HFF-Myc (cell line): ENCODE results near the gene DNAJC4.

ENCODE experiments used
- DNase-seq: peaks from one replicate; pipeline ENCODE4 v3.0.0-alpha.2; 2011; ENCODE audit warnings: low read depth; ENCODE audit errors: extremely low read depth
- H3K4me3 ChIP-seq: replicated peaks from 2 replicates; pipeline ENCODE4 v1.5.1; 2011; ENCODE audit warnings: low read depth, mild to moderate bottlenecking, control low read depth, low read length
- TF ChIP-seq, protein P1 (sequence below): IDR thresholded peaks from 2 replicates; pipeline ENCODE4 v1.5.1; 2012; ENCODE audit warnings: mild to moderate bottlenecking, low read depth, low read length, control low read depth; ENCODE audit errors: missing control alignments

Gene DNAJC4

DNA sequence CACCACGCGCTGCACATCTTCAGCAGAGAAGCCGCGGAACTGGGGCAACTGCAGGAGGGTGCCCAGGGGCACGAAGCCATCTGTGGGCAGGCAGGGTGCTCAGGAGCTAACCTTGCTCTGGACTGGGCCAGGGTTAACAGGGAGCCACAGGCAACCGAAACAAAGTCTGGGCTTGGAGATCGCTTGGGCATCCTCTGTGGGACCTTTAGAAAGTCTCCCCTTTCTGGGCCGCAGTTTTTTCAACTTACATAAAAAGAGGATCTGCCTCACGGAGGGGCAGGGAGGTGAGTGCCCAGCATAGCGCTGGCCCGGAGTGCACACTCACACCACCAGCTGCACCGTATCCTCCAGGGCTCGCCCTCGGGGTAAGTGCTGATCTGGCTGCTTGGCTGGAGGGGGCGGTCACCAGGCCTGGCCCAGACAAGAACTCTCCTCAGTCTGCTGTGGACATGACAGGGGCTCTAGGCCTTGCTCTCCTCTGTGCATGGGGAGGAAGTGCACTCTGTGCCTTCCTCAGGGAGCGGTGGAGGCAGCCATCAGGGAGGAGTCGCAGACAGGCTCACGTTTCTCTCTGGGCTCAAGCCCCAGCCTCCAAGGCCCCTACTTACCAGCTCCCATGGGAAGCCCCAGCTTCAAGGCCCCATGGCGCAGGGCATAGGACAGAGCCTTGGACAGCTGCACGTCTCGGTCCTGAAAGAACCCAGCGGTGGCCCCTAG is 5.3 kb upstream of the DNAJC4 start:
- no peak for DNase-seq
- TF ChIP-seq, protein P1, sequence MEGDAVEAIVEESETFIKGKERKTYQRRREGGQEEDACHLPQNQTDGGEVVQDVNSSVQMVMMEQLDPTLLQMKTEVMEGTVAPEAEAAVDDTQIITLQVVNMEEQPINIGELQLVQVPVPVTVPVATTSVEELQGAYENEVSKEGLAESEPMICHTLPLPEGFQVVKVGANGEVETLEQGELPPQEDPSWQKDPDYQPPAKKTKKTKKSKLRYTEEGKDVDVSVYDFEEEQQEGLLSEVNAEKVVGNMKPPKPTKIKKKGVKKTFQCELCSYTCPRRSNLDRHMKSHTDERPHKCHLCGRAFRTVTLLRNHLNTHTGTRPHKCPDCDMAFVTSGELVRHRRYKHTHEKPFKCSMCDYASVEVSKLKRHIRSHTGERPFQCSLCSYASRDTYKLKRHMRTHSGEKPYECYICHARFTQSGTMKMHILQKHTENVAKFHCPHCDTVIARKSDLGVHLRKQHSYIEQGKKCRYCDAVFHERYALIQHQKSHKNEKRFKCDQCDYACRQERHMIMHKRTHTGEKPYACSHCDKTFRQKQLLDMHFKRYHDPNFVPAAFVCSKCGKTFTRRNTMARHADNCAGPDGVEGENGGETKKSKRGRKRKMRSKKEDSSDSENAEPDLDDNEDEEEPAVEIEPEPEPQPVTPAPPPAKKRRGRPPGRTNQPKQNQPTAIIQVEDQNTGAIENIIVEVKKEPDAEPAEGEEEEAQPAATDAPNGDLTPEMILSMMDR = peak; percentile 1
- H3K4me3 ChIP-seq = peak overlapping the region; percentile 84

DNA sequence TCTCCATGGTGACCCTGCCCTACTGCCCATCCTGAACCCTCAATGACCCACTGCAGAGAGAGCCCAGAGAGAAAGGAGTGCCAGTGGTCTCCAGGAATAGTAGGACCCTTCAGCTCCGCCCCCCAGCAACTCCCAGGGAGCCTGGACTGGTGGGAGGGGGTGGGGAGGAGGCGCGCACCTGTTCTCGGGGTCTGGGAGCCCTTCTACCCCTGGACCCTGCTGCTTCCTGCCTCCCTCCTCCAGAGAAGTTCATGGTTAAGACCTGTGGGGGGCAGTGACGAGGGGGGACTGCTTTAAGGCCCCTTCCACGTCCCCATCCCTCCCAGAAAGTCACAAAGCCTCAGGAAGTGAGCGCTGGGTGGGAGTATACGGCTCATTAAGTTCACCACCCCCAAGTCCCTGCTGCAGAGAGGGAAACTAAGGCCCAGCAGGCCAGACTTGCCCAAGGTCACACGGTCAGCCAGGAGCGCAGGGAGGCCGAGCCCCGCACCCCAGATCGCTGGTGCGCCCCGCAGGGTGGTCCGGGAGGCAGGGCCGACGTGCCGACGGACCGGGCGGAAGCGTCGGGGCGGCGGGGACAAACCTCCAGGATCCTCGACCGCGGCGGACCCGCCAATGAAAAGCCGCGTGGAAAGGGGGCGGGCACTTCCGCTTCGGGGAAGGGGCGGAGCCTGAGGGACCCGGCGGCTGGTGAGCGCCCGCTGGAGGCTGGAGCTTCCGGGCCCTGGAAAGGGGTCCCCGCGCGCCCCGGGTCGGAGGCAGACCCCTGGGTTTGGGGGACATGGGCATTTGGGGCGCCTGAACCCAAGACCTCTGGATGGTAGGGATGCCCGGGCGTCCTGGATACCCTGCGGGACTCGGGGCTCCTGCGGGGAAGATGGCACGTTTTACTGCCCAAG is 4.5 kb upstream of the DNAJC4 start, which contains the start of the genes NUDT22 and TRPT1:
TSS of gene NUDT22 (plus strand) at position 667 of the 899 bp plus-strand sequence. CDS start 379 bp downstream, outside the sequence.
TSS of gene TRPT1 (minus strand) at position 579 of the 899 bp plus-strand sequence. CDS start at position 253, 326 bp downstream.
- TF ChIP-seq, protein P1 = no peak
- peak within 1 kb of the TSS; percentile 84 for H3K4me3 ChIP-seq
- DNase-seq = no peak

DNA sequence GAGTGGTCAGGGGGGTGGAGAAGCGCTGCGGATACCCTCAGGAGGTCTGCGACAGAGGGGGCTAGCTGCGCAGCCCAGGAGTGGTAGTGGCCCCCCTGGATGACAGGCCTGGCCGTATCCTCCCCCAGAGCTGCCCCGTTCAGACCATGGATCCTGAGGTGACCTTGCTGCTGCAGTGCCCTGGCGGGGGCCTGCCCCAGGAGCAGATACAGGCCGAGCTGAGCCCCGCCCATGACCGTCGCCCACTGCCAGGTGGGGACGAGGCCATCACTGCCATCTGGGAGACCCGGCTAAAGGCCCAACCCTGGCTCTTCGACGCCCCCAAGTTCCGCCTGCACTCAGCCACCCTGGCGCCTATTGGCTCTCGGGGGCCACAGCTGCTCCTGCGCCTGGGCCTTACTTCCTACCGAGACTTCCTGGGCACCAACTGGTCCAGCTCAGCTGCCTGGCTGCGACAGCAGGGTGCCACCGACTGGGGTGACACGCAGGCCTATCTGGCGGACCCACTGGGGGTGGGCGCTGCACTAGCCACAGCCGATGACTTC is 3.8 kb upstream of the DNAJC4 start:
- TF ChIP-seq, protein P1 = no peak

DNA sequence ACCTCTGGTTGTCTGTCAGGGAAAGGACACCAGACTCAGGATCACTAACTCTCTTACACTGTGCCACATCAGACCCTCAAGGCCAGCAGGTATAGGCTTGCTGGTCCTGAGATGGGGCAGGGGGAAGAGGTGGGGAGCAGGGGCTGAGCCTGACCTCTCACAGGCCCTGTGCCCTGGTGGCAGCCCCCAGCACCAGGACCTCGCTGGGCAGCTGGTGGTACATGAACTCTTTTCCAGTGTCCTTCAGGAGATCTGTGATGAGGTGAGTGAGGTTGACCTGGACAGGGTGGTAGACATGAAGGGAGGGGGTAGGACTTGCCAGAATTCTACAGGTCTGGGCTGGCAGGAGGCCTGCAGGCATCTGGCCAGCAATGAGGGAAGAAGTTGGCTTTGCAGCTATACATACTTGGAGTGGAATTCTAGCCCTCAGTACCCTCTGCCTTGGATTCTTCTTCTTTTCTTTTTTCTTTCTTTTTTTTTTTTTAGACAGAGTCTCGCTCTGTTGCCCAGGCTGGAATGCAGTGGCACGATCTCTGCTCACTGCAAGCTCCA is 2.9 kb upstream of the DNAJC4 start:
- DNase-seq = no peak
- H3K4me3 ChIP-seq = peak overlapping the region; percentile 84
- TF ChIP-seq, protein P1 = no peak

More for the DNA sequence above, 3.8 kb upstream of the DNAJC4 start:
- peak overlapping the region; percentile 84 for H3K4me3 ChIP-seq
- no peak for DNase-seq

DNA sequence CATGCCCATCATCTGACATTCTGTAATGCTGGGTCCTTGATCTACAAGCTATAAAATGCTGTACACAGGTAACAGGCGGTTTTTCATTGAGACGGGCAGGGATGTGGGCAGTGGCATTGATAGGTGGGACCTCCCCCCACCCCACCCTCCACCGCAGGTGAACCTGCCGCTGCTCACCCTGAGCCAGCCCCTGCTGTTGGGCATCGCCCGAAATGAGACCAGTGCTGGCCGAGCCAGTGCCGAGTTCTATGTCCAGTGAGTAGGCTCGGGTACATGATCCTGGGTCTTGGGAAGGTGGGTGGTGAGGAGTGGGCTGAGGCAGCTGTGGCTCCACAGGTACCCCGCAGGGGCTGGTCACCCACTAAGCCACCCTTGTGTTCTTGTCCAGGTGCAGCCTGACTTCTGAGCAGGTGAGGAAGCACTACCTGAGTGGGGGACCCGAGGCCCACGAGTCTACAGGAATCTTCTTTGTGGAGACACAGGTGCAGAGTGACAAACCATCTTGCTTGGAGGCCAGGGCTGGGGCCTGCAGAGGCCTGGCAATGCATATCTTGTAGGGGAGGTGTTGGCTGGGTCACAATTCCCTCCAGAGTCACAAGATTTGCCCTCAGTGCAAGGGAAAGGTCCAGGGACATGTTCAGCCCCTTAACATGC is 1.1 kb upstream of the DNAJC4 start:
- TF ChIP-seq, protein P1 = no peak
- DNase-seq = no peak
- peak overlapping the region; percentile 59; the same call in 1 of the 2 replicates for H3K4me3 ChIP-seq

DNA sequence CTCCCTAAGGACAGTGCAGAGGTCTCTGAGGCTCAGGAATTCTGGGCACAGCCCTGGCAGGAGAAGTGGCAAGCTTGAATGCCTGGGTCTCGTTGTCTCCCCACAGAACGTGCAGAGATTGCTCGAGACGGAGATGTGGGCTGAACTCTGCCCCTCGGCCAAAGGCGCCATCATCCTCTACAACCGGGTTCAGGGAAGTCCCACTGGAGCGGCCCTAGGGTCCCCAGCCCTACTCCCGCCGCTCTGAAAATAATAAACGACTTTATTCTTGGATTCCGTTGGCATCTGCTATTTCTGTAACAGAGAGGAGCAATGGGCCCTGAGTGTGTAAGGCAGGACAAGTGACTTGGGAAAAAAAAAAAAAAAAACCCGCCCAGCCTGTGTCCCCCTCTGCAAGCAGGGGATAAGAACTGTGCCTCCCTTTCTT is 591 bp upstream of the DNAJC4 start:
- TF ChIP-seq, protein P1 = no peak
- DNase-seq = no peak
- peak overlapping the region; percentile 59 for H3K4me3 ChIP-seq
